Endothelial cell of umbilical vein (primary cell): Measurements from ENCODE around the gene MB.

Source experiments
- EZH2 ChIP-seq: IDR thresholded peaks from 2 replicates; pipeline ENCODE4 v1.6.1; 2012; ENCODE audit warnings: borderline replicate concordance, low read depth, mild to moderate bottlenecking, moderate library complexity, low read length, inconsistent platforms; ENCODE audit not compliant: severe bottlenecking
- FOS ChIP-seq: IDR thresholded peaks from 2 replicates; pipeline ENCODE4 v1.6.1; 2011; ENCODE audit warnings: mild to moderate bottlenecking, low read length, moderate library complexity, borderline replicate concordance; ENCODE audit not compliant: insufficient read depth
- JUN ChIP-seq: IDR thresholded peaks from 2 replicates; pipeline ENCODE4 v1.6.1; 2011; ENCODE audit warnings: borderline replicate concordance, low read depth; ENCODE audit not compliant: insufficient read length, insufficient read depth
- MYC ChIP-seq: IDR thresholded peaks from one replicate; pipeline ENCODE4 v1.6.1; 2011; ENCODE audit warnings: mild to moderate bottlenecking, low read depth, low read length
- POLR2A ChIP-seq: IDR thresholded peaks from 2 replicates; pipeline ENCODE4 v1.6.1; 2012; ENCODE audit warnings: low read depth, mild to moderate bottlenecking, control low read depth, low read length
- POLR2AphosphoS5 ChIP-seq: IDR thresholded peaks from 2 replicates; pipeline ENCODE4 v1.6.1; 2012; ENCODE audit warnings: low read depth, mild to moderate bottlenecking, control low read depth, low read length, moderate library complexity; ENCODE audit not compliant: insufficient read depth
- TF ChIP-seq, protein P1 (sequence below), 2 donors: IDR thresholded peaks; 1 replicate in 1 of 2; 2 replicates in 1 of 2; pipeline ENCODE4 v1.5.1; 2011; ENCODE audit warnings: low read length in 2 of 2, mild to moderate bottlenecking in 2 of 2, moderate library complexity in 2 of 2, control low read depth in 1 of 2, inconsistent platforms in 1 of 2, low read depth in 1 of 2; ENCODE audit not compliant: insufficient read depth in 1 of 2; ENCODE audit errors: extremely low read depth in 1 of 2
- TF ChIP-seq, protein P2 (sequence below): IDR thresholded peaks from 2 replicates; pipeline ENCODE4 v1.6.1; 2011; ENCODE audit not compliant: insufficient read depth, insufficient read length

DNA sequence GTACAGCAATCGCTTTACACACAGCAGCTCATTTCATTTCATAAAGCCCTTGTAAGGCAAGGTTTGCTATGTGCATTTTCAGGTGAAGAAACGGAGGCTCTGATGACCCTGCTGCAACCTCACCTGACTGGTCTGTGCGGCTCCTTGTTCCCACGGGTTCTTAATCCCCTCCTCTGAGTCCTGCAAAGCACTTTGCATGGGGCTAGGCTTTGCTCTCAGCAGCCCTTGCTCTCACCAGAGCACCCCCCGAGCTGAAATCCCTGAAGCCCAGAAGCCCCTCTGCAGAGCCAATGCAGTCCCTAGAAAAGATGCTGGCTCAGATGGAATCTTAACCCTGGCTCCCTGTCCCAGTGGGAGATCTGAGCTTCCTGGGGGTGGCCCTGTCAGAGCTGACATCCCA is 20.1 kb upstream of the MB start:
- TF ChIP-seq, protein P1, sequence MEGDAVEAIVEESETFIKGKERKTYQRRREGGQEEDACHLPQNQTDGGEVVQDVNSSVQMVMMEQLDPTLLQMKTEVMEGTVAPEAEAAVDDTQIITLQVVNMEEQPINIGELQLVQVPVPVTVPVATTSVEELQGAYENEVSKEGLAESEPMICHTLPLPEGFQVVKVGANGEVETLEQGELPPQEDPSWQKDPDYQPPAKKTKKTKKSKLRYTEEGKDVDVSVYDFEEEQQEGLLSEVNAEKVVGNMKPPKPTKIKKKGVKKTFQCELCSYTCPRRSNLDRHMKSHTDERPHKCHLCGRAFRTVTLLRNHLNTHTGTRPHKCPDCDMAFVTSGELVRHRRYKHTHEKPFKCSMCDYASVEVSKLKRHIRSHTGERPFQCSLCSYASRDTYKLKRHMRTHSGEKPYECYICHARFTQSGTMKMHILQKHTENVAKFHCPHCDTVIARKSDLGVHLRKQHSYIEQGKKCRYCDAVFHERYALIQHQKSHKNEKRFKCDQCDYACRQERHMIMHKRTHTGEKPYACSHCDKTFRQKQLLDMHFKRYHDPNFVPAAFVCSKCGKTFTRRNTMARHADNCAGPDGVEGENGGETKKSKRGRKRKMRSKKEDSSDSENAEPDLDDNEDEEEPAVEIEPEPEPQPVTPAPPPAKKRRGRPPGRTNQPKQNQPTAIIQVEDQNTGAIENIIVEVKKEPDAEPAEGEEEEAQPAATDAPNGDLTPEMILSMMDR (IDR thresholded peaks at IDR 0.05; ENCODE audit: extremely low read depth in 1 of 2, insufficient read depth in 1 of 2, low read depth in 1 of 2, low read length in 2 of 2) = no peak
- TF ChIP-seq POLR2A (no peak), JUN (no peak), EZH2 (no peak), FOS (no peak), POLR2AphosphoS5 (no peak), MYC (no peak)
- TF ChIP-seq, protein P2, sequence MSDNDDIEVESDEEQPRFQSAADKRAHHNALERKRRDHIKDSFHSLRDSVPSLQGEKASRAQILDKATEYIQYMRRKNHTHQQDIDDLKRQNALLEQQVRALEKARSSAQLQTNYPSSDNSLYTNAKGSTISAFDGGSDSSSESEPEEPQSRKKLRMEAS = no peak
